ENCODE results near the gene ZNF70. TPM values are rescaled to one million over a fixed set of nuclear protein-coding genes. Genes with fewer than 3 reads are reported as not detected.

ZNF70 gene
- polyA plus RNA-seq, 2 donors, result 0.40 to 0.92 TPM

- Histone ChIP-seq H3K4me1 (ENCODE audit: control insufficient read depth in 2 of 2, insufficient read depth in 2 of 2, low read length in 1 of 2) (peaks cover under 1 to 11% of the 10 kb centered on the region in 2 donors), H3K9me3 (ENCODE audit: control insufficient read depth in 2 of 2, insufficient read depth in 1 of 2, low read depth in 1 of 2, low read length in 1 of 2) (no peaks in the 10 kb centered on the region), H3K27me3 (ENCODE audit: control insufficient read depth in 1 of 2, insufficient read depth in 2 of 2, low read length in 2 of 2) (no peaks in the 10 kb centered on the region), H3K4me3 (ENCODE audit: low read depth in 1 of 2, low read length in 2 of 2) (peak within 1 kb of the TSS; percentile 66 to 91), H3K27ac (ENCODE audit: low read depth in 2 of 2, low read length in 1 of 2) (peak within 1 kb of the TSS; percentile 98 to 100), H3K36me3 (ENCODE audit: control insufficient read depth in 2 of 2, insufficient read depth in 2 of 2, low read length in 1 of 2) (peaks cover 5 to 8% of the 10 kb centered on the region in 2 donors)
- 0% methylated on average over 96 to 97 of the region's 97 CpGs for WGBS, 2 donors
Observed at GRCh38 chr22:23786752-23787599, 36.1 kb upstream of the ZNF70 start, which contains the start of gene SMARCB1. Gene SMARCB1 (plus strand): TSS chr22:23786966. CDS start chr22:23787170, 204 bp downstream.

- H3K9me3 ChIP-seq (ENCODE audit: control insufficient read depth in 2 of 2, insufficient read depth in 1 of 2, low read depth in 1 of 2, low read length in 1 of 2), result no peaks in the 10 kb centered on the region
- peak overlapping the region; percentile 98 to 100 for H3K27ac ChIP-seq (ENCODE audit: low read depth in 2 of 2, low read length in 1 of 2)
- peaks cover 4 to 15% of the 10 kb centered on the region in 2 donors for H3K4me1 ChIP-seq (ENCODE audit: control insufficient read depth in 2 of 2, insufficient read depth in 2 of 2, low read length in 1 of 2)
- H3K4me3 ChIP-seq (ENCODE audit: low read depth in 1 of 2, low read length in 2 of 2), result peak overlapping the region; percentile 66 to 91
- 22 to 34% methylated on average over 9 of the region's 9 CpGs for WGBS, 2 donors
- no peaks in the 10 kb centered on the region for H3K27me3 ChIP-seq (ENCODE audit: control insufficient read depth in 1 of 2, insufficient read depth in 2 of 2, low read length in 2 of 2)
- peaks cover 0 to 3% of the 10 kb centered on the region in 2 donors for H3K36me3 ChIP-seq (ENCODE audit: control insufficient read depth in 2 of 2, insufficient read depth in 2 of 2, low read length in 1 of 2)
Observed at GRCh38 chr22:23786261-23786710, 35.4 kb upstream of the ZNF70 start.

- Histone ChIP-seq H3K27ac (ENCODE audit: low read depth in 2 of 2, low read length in 1 of 2) (no peak overlapping the region), H3K4me1 (ENCODE audit: control insufficient read depth in 2 of 2, insufficient read depth in 2 of 2, low read length in 1 of 2) (peaks cover 4 to 15% of the 10 kb centered on the region in 2 donors), H3K36me3 (ENCODE audit: control insufficient read depth in 2 of 2, insufficient read depth in 2 of 2, low read length in 1 of 2) (peaks cover 0 to 1% of the 10 kb centered on the region in 2 donors), H3K4me3 (ENCODE audit: low read depth in 1 of 2, low read length in 2 of 2) (no peak overlapping the region), H3K9me3 (ENCODE audit: control insufficient read depth in 2 of 2, insufficient read depth in 1 of 2, low read depth in 1 of 2, low read length in 1 of 2) (no peaks in the 10 kb centered on the region), H3K27me3 (ENCODE audit: control insufficient read depth in 1 of 2, insufficient read depth in 2 of 2, low read length in 2 of 2) (no peaks in the 10 kb centered on the region)
- 64 to 75% methylated on average over 8 of the region's 8 CpGs for WGBS, 2 donors
Observed at GRCh38 chr22:23784215-23784732, 33.4 kb upstream of the ZNF70 start.

GRCh38 chr22:23783265-23784150, 32.6 kb upstream of the ZNF70 start:
- Histone ChIP-seq H3K36me3 (ENCODE audit: control insufficient read depth in 2 of 2, insufficient read depth in 2 of 2, low read length in 1 of 2) (no peaks in the 10 kb centered on the region), H3K27ac (ENCODE audit: low read depth in 2 of 2, low read length in 1 of 2) (no peak overlapping the region), H3K4me3 (ENCODE audit: low read depth in 1 of 2, low read length in 2 of 2) (no peak overlapping the region), H3K9me3 (ENCODE audit: control insufficient read depth in 2 of 2, insufficient read depth in 1 of 2, low read depth in 1 of 2, low read length in 1 of 2) (no peaks in the 10 kb centered on the region), H3K27me3 (ENCODE audit: control insufficient read depth in 1 of 2, insufficient read depth in 2 of 2, low read length in 2 of 2) (no peaks in the 10 kb centered on the region), H3K4me1 (ENCODE audit: control insufficient read depth in 2 of 2, insufficient read depth in 2 of 2, low read length in 1 of 2) (peaks cover 4 to 15% of the 10 kb centered on the region in 2 donors)
- WGBS, 2 donors, result 79% methylated on average over 15 of the region's 15 CpGs

GRCh38 chr22:23782703-23783102, 31.8 kb upstream of the ZNF70 start:
- no peak overlapping the region for H3K27ac ChIP-seq (ENCODE audit: low read depth in 2 of 2, low read length in 1 of 2)
- H3K9me3 ChIP-seq (ENCODE audit: control insufficient read depth in 2 of 2, insufficient read depth in 1 of 2, low read depth in 1 of 2, low read length in 1 of 2), result no peaks in the 10 kb centered on the region
- H3K27me3 ChIP-seq (ENCODE audit: control insufficient read depth in 1 of 2, insufficient read depth in 2 of 2, low read length in 2 of 2), result no peaks in the 10 kb centered on the region
- no peaks in the 10 kb centered on the region for H3K36me3 ChIP-seq (ENCODE audit: control insufficient read depth in 2 of 2, insufficient read depth in 2 of 2, low read length in 1 of 2)
- 95 to 100% methylated on average over 1 of the region's 1 CpG for WGBS, 2 donors
- H3K4me3 ChIP-seq (ENCODE audit: low read depth in 1 of 2, low read length in 2 of 2), result no peak overlapping the region
- H3K4me1 ChIP-seq (ENCODE audit: control insufficient read depth in 2 of 2, insufficient read depth in 2 of 2, low read length in 1 of 2), result peaks cover 4 to 13% of the 10 kb centered on the region in 2 donors

- Histone ChIP-seq H3K4me3 (ENCODE audit: low read depth in 1 of 2, low read length in 2 of 2) (no peak overlapping the region), H3K9me3 (ENCODE audit: control insufficient read depth in 2 of 2, insufficient read depth in 1 of 2, low read depth in 1 of 2, low read length in 1 of 2) (no peaks in the 10 kb centered on the region), H3K36me3 (ENCODE audit: control insufficient read depth in 2 of 2, insufficient read depth in 2 of 2, low read length in 1 of 2) (no peaks in the 10 kb centered on the region), H3K4me1 (ENCODE audit: control insufficient read depth in 2 of 2, insufficient read depth in 2 of 2, low read length in 1 of 2) (peaks cover 4 to 13% of the 10 kb centered on the region in 2 donors), H3K27me3 (ENCODE audit: control insufficient read depth in 1 of 2, insufficient read depth in 2 of 2, low read length in 2 of 2) (no peaks in the 10 kb centered on the region), H3K27ac (ENCODE audit: low read depth in 2 of 2, low read length in 1 of 2) (no peak overlapping the region)
- 90 to 92% methylated on average over 16 of the region's 16 CpGs for WGBS, 2 donors
Observed at GRCh38 chr22:23782252-23782651, 31.3 kb upstream of the ZNF70 start.

GRCh38 chr22:23781511-23782183, 30.7 kb upstream of the ZNF70 start:
- no peak overlapping the region for H3K27ac ChIP-seq (ENCODE audit: low read depth in 2 of 2, low read length in 1 of 2)
- no peaks in the 10 kb centered on the region for H3K36me3 ChIP-seq (ENCODE audit: control insufficient read depth in 2 of 2, insufficient read depth in 2 of 2, low read length in 1 of 2)
- H3K4me3 ChIP-seq (ENCODE audit: low read depth in 1 of 2, low read length in 2 of 2), result no peak overlapping the region
- no peaks in the 10 kb centered on the region for H3K9me3 ChIP-seq (ENCODE audit: control insufficient read depth in 2 of 2, insufficient read depth in 1 of 2, low read depth in 1 of 2, low read length in 1 of 2)
- 52 to 58% methylated on average over 14 of the region's 14 CpGs for WGBS, 2 donors
- H3K27me3 ChIP-seq (ENCODE audit: control insufficient read depth in 1 of 2, insufficient read depth in 2 of 2, low read length in 2 of 2), result no peaks in the 10 kb centered on the region
- peaks cover 4 to 13% of the 10 kb centered on the region in 2 donors for H3K4me1 ChIP-seq (ENCODE audit: control insufficient read depth in 2 of 2, insufficient read depth in 2 of 2, low read length in 1 of 2)

GRCh38 chr22:23781065-23781464, 30.2 kb upstream of the ZNF70 start:
- Histone ChIP-seq H3K4me1 (ENCODE audit: control insufficient read depth in 2 of 2, insufficient read depth in 2 of 2, low read length in 1 of 2) (peaks cover 4 to 10% of the 10 kb centered on the region in 2 donors), H3K9me3 (ENCODE audit: control insufficient read depth in 2 of 2, insufficient read depth in 1 of 2, low read depth in 1 of 2, low read length in 1 of 2) (no peaks in the 10 kb centered on the region), H3K27ac (ENCODE audit: low read depth in 2 of 2, low read length in 1 of 2) (no peak overlapping the region), H3K27me3 (ENCODE audit: control insufficient read depth in 1 of 2, insufficient read depth in 2 of 2, low read length in 2 of 2) (no peaks in the 10 kb centered on the region), H3K4me3 (ENCODE audit: low read depth in 1 of 2, low read length in 2 of 2) (no peak overlapping the region), H3K36me3 (ENCODE audit: control insufficient read depth in 2 of 2, insufficient read depth in 2 of 2, low read length in 1 of 2) (no peaks in the 10 kb centered on the region)
- 77 to 80% methylated on average over 15 of the region's 15 CpGs for WGBS, 2 donors
